GM12878 (cell line): Measurements from ENCODE around the gene TMEM182. TPM values are rescaled to one million over a fixed set of nuclear protein-coding genes. Genes with fewer than 3 reads are reported as not detected.

Experiments
- ATAC-seq: fragments of 200-7000 bp; cut with Tn5 transposase; 3 replicates; pipeline ENCODE4 v1.9.1; 2020; ENCODE audit warnings: mild to moderate bottlenecking, moderate library complexity
- BruUV-seq: library from RNA; stranded (reverse); fragments of 400-500 nt; replicated peaks from 2 replicates; lab custom pipeline; 2021; lab: Mats Ljungman, UMichigan
- CTCF ChIA-PET: fragments of 300-600 bp; sonication (Branson Sonifier 250); formaldehyde crosslinking; extraction: SDS; loops from one replicate; lab custom pipeline; 2021; ENCODE audit warnings: inconsistent platforms; lab: Yijun Ruan, JAX
- POLR2A ChIA-PET: fragments of 350-600 bp; formaldehyde crosslinking; extraction: SDS; loops from one replicate; lab custom pipeline; 2021; ENCODE audit warnings: inconsistent platforms; lab: Charles Lee
- RAD21 ChIA-PET: fragments of 300-600 bp; sonication (Branson Sonifier 250); formaldehyde crosslinking; loops from one replicate; lab custom pipeline; 2023; ENCODE audit warnings: antibody characterized with exemption; ENCODE audit not compliant: unreplicated experiment; lab: Charles Lee
- SMC1A ChIA-PET: fragments of 300-600 bp; sonication (Branson Sonifier 250); formaldehyde crosslinking; loops from one replicate; lab custom pipeline; 2023; ENCODE audit not compliant: unreplicated experiment, uncharacterized antibody; lab: Charles Lee
- DNase-seq: peaks from one replicate; pipeline ENCODE4 v3.0.0-alpha.2; 2011; ENCODE audit warnings: low read depth, low spot score
- FAIRE-seq: peaks from 3 replicates; lab custom pipeline; 2011; peaks lifted over from hg19 to GRCh38; lab: Jason Lieb, UNC
- H2AFZ ChIP-seq: 2 replicates; pipeline ENCODE4 v1.6.0; 2011; ENCODE audit warnings: low read depth, low read length, control low read depth; ENCODE audit not compliant: control insufficient read depth
- H3K27ac ChIP-seq: 2 replicates; pipeline ENCODE4 v1.5.1; 2011; ENCODE audit warnings: control low read depth; ENCODE audit not compliant: control insufficient read depth, insufficient read depth
- H3K27me3 ChIP-seq, 2 experiments: replicated peaks in 1 of 2; 2 replicates each; pipeline versions ENCODE4 v1.6.0 to v1.6.1; 2011; ENCODE audit warnings: low read length in 1 of 2; ENCODE audit not compliant: control insufficient read depth in 2 of 2, insufficient read depth in 2 of 2
- H3K36me3 ChIP-seq, 2 experiments: 2 replicates each; pipeline ENCODE4 v1.5.1; 2011; ENCODE audit warnings: low read length in 1 of 2; ENCODE audit not compliant: control insufficient read depth in 2 of 2, insufficient read depth in 2 of 2
- H3K4me1 ChIP-seq: 2 replicates; pipeline ENCODE4 v1.6.1; 2011; ENCODE audit warnings: mild to moderate bottlenecking, low read length, moderate library complexity, mixed read lengths; ENCODE audit not compliant: control insufficient read depth, insufficient read depth
- H3K4me2 ChIP-seq: 2 replicates; pipeline ENCODE4 v1.6.0; 2011; ENCODE audit warnings: control low read depth; ENCODE audit not compliant: control insufficient read depth, insufficient read depth
- H3K4me3 ChIP-seq: fragments of 200-600 bp; sonication (generic); 2 replicates; pipeline ENCODE4 v1.5.1; 2016
- H3K79me2 ChIP-seq: 2 replicates; pipeline ENCODE4 v1.6.0; 2011; ENCODE audit warnings: low read length; ENCODE audit not compliant: control insufficient read depth, insufficient read depth
- H3K9ac ChIP-seq: 2 replicates; pipeline ENCODE4 v1.8.0; 2011; ENCODE audit warnings: low read length, control low read depth, mixed read lengths; ENCODE audit not compliant: control insufficient read depth, insufficient read depth
- H3K9me3 ChIP-seq: replicated peaks from 3 replicates; pipeline ENCODE4 v1.5.1; 2011; ENCODE audit warnings: mild to moderate bottlenecking, low read length; ENCODE audit not compliant: control insufficient read depth, insufficient read depth
- H4K20me1 ChIP-seq: 2 replicates; pipeline ENCODE4 v1.6.0; 2011; ENCODE audit not compliant: control insufficient read depth, insufficient read depth
- BMI1 ChIP-seq: fragments of 450-650 bp; IDR thresholded peaks from 2 replicates; pipeline ENCODE4 v1.6.1; 2016; ENCODE audit warnings: mild to moderate bottlenecking, moderate library complexity, borderline replicate concordance
- BRCA1 ChIP-seq: IDR thresholded peaks from 2 replicates; pipeline ENCODE4 v1.6.1; 2011; ENCODE audit warnings: low read depth, low read length, improper control_type of control experiment
- CBX5 ChIP-seq: sonication (generic); IDR thresholded peaks from 2 replicates; pipeline ENCODE4 v1.6.1; 2016; ENCODE audit warnings: low read depth, moderate library complexity, mild to moderate bottlenecking, inconsistent platforms
- KAT2A ChIP-seq: conservative IDR thresholded peaks from 2 replicates; pipeline ENCODE4 v1.6.1; 2011; ENCODE audit warnings: low read depth, low read length; ENCODE audit not compliant: control insufficient read depth
- MYB ChIP-seq: fragments of 150-350 bp; IDR thresholded peaks from 2 replicates; pipeline ENCODE4 v1.6.1; 2014; ENCODE audit warnings: mild to moderate bottlenecking, low read depth, low read length, borderline replicate concordance
- NFIC ChIP-seq: IDR thresholded peaks from 2 replicates; pipeline ENCODE4 v1.6.1; 2012; ENCODE audit warnings: low read depth, mild to moderate bottlenecking, inconsistent platforms, low read length, moderate library complexity
- NFXL1 ChIP-seq: fragments of 450-650 bp; IDR thresholded peaks from 2 replicates; pipeline ENCODE4 v1.6.1; 2017; ENCODE audit warnings: antibody characterized with exemption, mild to moderate bottlenecking, borderline replicate concordance
- NFYB ChIP-seq: IDR thresholded peaks from 2 replicates; pipeline ENCODE4 v1.6.1; 2011; ENCODE audit warnings: low read depth, mild to moderate bottlenecking, low read length, improper control_type of control experiment, moderate library complexity; ENCODE audit not compliant: insufficient read depth
- NR2C1 ChIP-seq: fragments of 450-650 bp; IDR thresholded peaks from 2 replicates; pipeline ENCODE4 v1.6.1; 2017; ENCODE audit warnings: antibody characterized with exemption, mild to moderate bottlenecking, moderate library complexity
- POU2F2 ChIP-seq: IDR thresholded peaks from 3 replicates; pipeline ENCODE4 v1.6.1; 2011; ENCODE audit warnings: low read depth, mild to moderate bottlenecking, low read length, borderline replicate concordance
- RCOR1 ChIP-seq: conservative IDR thresholded peaks from 2 replicates; pipeline ENCODE4 v1.6.1; 2012; ENCODE audit warnings: low read depth, low read length, improper control_type of control experiment
- SUPT20H ChIP-seq: IDR thresholded peaks from 2 replicates; pipeline ENCODE4 v1.6.1; 2011; ENCODE audit warnings: low read depth, mild to moderate bottlenecking, low read length, moderate library complexity, borderline replicate concordance; ENCODE audit not compliant: control insufficient read depth
- WGBS: methylation state at CpG from one replicate; pipeline ENCODE4 v1.1.6; 2016; ENCODE audit warnings: low lambda C conversion rate; ENCODE audit not compliant: insufficient replicate concordance, insufficient coverage; ENCODE audit errors: missing lambda C conversion rate; 5-methylcytosine and 5-hydroxymethylcytosine counted together
- in situ Hi-C: fragments of 300-500 bp; cut with MboI; formaldehyde crosslinking; loops from 9 replicates; pipeline ENCODE4 v1.14.3; 2018; ENCODE audit warnings: mixed read lengths
- intact Hi-C: fragments of 100-400 bp; cut with micrococcal nuclease; formaldehyde crosslinking; loops from one replicate; pipeline ENCODE4 v1.14.2; 2022; ENCODE audit not compliant: unreplicated experiment
- polyA plus RNA-seq, 11 experiments: library from polyadenylated mRNA; depleted of rRNA in 4 of 11; unstranded in 6 of 11; stranded (reverse) in 5 of 11; fragments of >200 nt; fragmentation: Nextera tagmentation in 4 of 11; fragmentation: Illumina TruSeq in 1 of 11; extraction: Ambion mirVana in 4 of 11; extraction: Trizol in 1 of 11; gene quantifications; 1 replicate in 1 of 11; 2 replicates in 10 of 11; pipeline versions ENCODE4 v1.2.1 to v1.2.3, GENCODE V29; 2011 to 2016; ENCODE audit warnings: inconsistent platforms in 2 of 11, missing spikeins in 2 of 11, low read depth in 1 of 11
- total RNA-seq, 4 experiments: library from RNA; depleted of rRNA in 3 of 4; stranded (reverse); fragments of >200 nt in 3 of 4; fragmentation: Illumina TruSeq in 1 of 4; extraction: Trizol in 1 of 4; gene quantifications; 2 replicates each; pipeline versions ENCODE4 v1.2.1 to v1.2.3, GENCODE V29; 2013 to 2021
- TF ChIP-seq, protein P1 (sequence below): IDR thresholded peaks from 2 replicates; pipeline ENCODE4 v1.6.1; 2011; ENCODE audit warnings: low read depth, low read length, improper control_type of control experiment, borderline replicate concordance

Gene TMEM182
- total and polyA plus RNA-seq, 10 of the 15 experiments (the other 5 are each of a cell fraction or from before 2014, with no cell fraction given) = 1.8 to 5.4 (median 3.1) TPM

DNA sequence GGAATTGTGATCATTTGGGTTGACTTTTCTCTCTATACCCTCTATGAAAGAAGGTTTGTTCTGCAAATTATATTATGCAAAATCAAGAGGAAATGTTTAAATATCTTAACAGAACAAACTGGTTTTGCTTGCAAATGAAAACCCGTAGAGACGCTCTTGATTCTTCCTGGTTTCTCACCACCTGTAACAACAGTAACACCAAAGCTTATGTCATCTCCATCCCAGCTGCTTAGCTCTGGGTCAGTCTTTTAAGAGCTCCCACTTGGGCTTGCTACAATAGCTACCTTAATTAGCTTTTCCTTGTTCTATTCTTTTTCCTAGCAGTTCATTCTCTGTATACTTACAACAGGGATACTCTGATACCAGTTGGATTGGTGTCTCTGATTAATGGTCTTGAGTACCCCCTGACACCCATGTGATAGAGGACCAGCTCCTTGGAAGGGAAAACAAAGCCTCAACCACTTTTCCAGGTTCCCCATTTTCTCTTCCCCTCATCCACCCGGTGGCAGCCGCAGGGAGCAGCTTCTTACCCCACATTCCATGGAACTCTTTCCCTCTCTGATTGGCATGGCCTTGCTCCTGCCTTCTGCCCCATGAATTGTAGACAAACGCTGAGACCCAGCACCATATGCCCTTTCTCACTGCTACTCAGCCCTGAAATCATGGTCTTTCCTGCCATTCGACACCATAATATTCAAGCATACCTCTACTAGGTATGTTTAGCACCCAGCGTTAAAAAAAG is 27.7 kb downstream of the TMEM182 start:
- ChIA-PET SMC1A (no interaction called here), RAD21 (no interaction called here)
- no peaks in the 10 kb centered on the region for H3K36me3 ChIP-seq
- H3K9ac ChIP-seq = no peak overlapping the region
- intact Hi-C loops = no loop called here
- H3K27ac ChIP-seq = no peak overlapping the region
- ATAC-seq = no peak
- no peaks in the 10 kb centered on the region for H3K4me1 ChIP-seq
- H3K27me3 ChIP-seq = no peaks in the 10 kb centered on the region
- BruUV-seq = no TSS peak
- TF ChIP-seq BRCA1 (no peak), NR2C1 (no peak), NFYB (no peak), BMI1 (no peak)
- TF ChIP-seq, all 136 proteins: peak for 0
- no peak for DNase-seq
- 73% methylated on average over 7 of the region's 7 CpGs for WGBS
- H3K4me2 ChIP-seq = no peak overlapping the region
- in situ Hi-C loops = no loop called here
- no peak overlapping the region for H3K4me3 ChIP-seq
- FAIRE-seq = no peak
- no peaks in the 10 kb centered on the region for H4K20me1 ChIP-seq
- no peaks in the 10 kb centered on the region for H3K9me3 ChIP-seq
- POLR2A ChIA-PET = no interaction called here
- no peak overlapping the region for H2AFZ ChIP-seq
- H3K79me2 ChIP-seq = no peaks in the 10 kb centered on the region
- CTCF ChIA-PET = interaction anchor here (1.7 kb wide), 1 partner anchor 37 kb away, joined by 7 read pairs; no protein-coding TSS in a partner anchor

GRCh38 chr2:102790091-102790455 is 28.2 kb downstream of the TMEM182 start:
- ChIA-PET SMC1A (no interaction called here), RAD21 (no interaction called here), POLR2A (no interaction called here), CTCF (interaction anchor here (0.9 to 1.2 kb wide), 2 partner anchors 29 to 37 kb away, joined by 3 to 4 read pairs; no protein-coding TSS in a partner anchor)
- H3K4me3 ChIP-seq = no peak overlapping the region
- DNase-seq (no peak), FAIRE-seq (peak; percentile 35), ATAC-seq (no peak)
- no peaks in the 10 kb centered on the region for H3K9me3 ChIP-seq
- H3K79me2 ChIP-seq = no peaks in the 10 kb centered on the region
- BruUV-seq = no TSS peak
- H3K27ac ChIP-seq = no peak overlapping the region
- no peaks in the 10 kb centered on the region for H3K36me3 ChIP-seq
- no peak overlapping the region for H3K9ac ChIP-seq
- no peaks in the 10 kb centered on the region for H3K4me1 ChIP-seq
- H3K27me3 ChIP-seq = no peaks in the 10 kb centered on the region
- in situ Hi-C loops (no loop called here), intact Hi-C loops (no loop called here)
- no peaks in the 10 kb centered on the region for H4K20me1 ChIP-seq
- H2AFZ ChIP-seq = no peak overlapping the region
- WGBS = 54% methylated on average over 3 of the region's 3 CpGs
- no peak overlapping the region for H3K4me2 ChIP-seq
- TF ChIP-seq SUPT20H (no peak), POU2F2 (no peak), CBX5 (no peak), RCOR1 (no peak), NFIC (no peak), NFXL1 (no peak), KAT2A (no peak), MYB (no peak)
- TF ChIP-seq, protein P1, sequence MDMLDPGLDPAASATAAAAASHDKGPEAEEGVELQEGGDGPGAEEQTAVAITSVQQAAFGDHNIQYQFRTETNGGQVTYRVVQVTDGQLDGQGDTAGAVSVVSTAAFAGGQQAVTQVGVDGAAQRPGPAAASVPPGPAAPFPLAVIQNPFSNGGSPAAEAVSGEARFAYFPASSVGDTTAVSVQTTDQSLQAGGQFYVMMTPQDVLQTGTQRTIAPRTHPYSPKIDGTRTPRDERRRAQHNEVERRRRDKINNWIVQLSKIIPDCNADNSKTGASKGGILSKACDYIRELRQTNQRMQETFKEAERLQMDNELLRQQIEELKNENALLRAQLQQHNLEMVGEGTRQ = no peak
